Right atrium auricular region (tissue), 2 donors: ENCODE results near the gene PPP3CA. TPM values are rescaled to one million over a fixed set of nuclear protein-coding genes. Genes with fewer than 3 reads are reported as not detected.

Source experiments
- DNase-seq: peaks from one replicate; pipeline ENCODE4 v3.0.0-alpha.2; 2019; ENCODE audit warnings: low spot score
- H3K27ac ChIP-seq, 2 donors: fragments of 200-600 bp; sonication (generic); 1 replicate in 1 of 2; 2 replicates in 1 of 2; pipeline ENCODE4 v1.5.1; 2016 to 2019
- H3K27me3 ChIP-seq, 2 donors: fragments of 200-600 bp; sonication (generic); one replicate each; pipeline versions ENCODE4 v1.5.1 to v1.6.0; 2017 to 2019
- H3K36me3 ChIP-seq: fragments of 200-600 bp; sonication (generic); one replicate; pipeline ENCODE4 v1.5.1; 2016
- H3K4me1 ChIP-seq, 2 donors: fragments of 200-600 bp; sonication (generic); one replicate each; pipeline versions ENCODE4 v1.5.1 to v1.6.0; 2017 to 2019
- H3K4me3 ChIP-seq, 2 donors: fragments of 200-600 bp; sonication (generic); 1 replicate in 1 of 2; 2 replicates in 1 of 2; pipeline ENCODE4 v1.5.1; 2017 to 2019; ENCODE audit warnings: mild to moderate bottlenecking in 1 of 2, moderate library complexity in 1 of 2
- H3K9me3 ChIP-seq, 2 donors: fragments of 200-600 bp; sonication (generic); one replicate each; pipeline ENCODE4 v1.5.1; 2019
- microRNA counts, 2 donors: library from miRNA; unstranded; fragments of <30 nt; microRNA quantifications; one replicate each; lab custom pipeline; 2016 to 2017
- microRNA-seq, 2 donors: library from miRNA; unstranded; fragments of <30 nt; microRNA quantifications; one replicate each; pipeline ENCODE4, GENCODE V29; 2016 to 2017; ENCODE audit warnings: borderline number of aligned reads in 2 of 2, borderline replicate concordance in 1 of 2
- total RNA-seq, 2 donors: library from RNA; depleted of rRNA; stranded (reverse); fragments of >200 nt; gene quantifications; one replicate each; pipeline ENCODE4 v1.1.0, GENCODE V29; 2016
- TF ChIP-seq, protein P1 (sequence below), 2 donors: fragments of 200-600 bp; sonication (generic); IDR thresholded peaks; one replicate each; pipeline ENCODE4 v1.5.1; 2019; ENCODE audit warnings: antibody characterized with exemption in 2 of 2

Gene PPP3CA
- total RNA-seq, 2 donors from 2014 or later: 11.2 to 15.7 TPM

DNA sequence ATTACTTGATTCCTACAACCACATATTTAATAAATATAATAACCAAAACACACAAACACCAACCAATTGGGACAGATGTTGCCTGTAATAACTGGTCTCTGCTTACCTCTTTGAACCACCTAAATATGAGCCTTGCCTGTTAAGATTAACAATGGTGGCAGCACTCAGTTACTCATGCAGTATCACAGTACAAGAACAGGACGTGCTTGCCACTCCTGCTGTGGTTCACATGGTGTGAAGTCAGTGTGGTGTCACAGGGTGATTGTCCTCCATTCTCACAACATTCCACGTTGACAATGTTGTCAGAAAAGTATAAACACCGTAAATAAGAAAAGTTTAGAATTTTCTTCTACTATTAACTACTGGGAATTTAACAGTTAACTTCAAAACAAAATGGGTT lies 365.0 kb downstream of the PPP3CA start:
- Histone ChIP-seq H3K36me3 (no peaks in the 10 kb centered on the region), H3K4me3 (no peak overlapping the region), H3K27me3 (no peaks in the 10 kb centered on the region), H3K9me3 (no peaks in the 10 kb centered on the region), H3K4me1 (no peaks in the 10 kb centered on the region), H3K27ac (no peak overlapping the region)
- no peak for DNase-seq
- TF ChIP-seq, protein P1, sequence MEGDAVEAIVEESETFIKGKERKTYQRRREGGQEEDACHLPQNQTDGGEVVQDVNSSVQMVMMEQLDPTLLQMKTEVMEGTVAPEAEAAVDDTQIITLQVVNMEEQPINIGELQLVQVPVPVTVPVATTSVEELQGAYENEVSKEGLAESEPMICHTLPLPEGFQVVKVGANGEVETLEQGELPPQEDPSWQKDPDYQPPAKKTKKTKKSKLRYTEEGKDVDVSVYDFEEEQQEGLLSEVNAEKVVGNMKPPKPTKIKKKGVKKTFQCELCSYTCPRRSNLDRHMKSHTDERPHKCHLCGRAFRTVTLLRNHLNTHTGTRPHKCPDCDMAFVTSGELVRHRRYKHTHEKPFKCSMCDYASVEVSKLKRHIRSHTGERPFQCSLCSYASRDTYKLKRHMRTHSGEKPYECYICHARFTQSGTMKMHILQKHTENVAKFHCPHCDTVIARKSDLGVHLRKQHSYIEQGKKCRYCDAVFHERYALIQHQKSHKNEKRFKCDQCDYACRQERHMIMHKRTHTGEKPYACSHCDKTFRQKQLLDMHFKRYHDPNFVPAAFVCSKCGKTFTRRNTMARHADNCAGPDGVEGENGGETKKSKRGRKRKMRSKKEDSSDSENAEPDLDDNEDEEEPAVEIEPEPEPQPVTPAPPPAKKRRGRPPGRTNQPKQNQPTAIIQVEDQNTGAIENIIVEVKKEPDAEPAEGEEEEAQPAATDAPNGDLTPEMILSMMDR (IDR thresholded peaks at IDR 0.05): no peak

DNA sequence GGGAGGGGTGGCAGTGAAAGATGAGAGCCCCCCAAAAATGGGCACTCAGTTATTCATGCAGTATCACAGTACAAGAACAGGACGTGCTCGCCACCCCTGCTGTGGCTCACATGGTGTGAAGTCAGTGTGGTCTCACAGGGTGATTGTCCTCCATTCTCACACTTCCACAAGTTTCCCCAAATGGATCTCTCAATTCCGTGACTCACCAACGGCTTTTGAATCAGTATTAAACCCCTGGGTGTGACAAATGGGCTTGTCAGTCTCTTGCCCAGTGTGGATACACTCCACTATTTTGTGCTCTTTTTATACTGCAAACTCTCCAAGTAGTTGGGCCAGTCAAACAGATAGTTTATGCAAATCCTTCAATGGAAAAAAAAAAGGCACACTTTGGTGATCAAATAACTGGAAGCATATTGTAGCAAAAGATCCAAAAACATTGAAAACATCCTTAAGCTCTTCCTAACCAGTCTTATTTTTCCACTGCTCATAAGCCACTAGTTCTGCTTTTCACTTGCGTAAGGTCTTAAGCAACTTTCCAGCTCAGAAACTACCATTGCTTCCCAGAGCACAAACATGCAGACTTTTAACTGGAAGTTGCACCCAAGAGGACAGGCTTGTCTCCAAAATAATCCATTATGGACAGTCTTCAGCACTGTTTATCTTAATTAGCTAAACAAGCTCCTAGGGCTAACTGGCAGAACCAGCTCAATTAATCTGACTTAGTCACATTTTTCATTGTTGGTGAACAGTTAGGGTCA lies 365.7 kb downstream of the PPP3CA start:
- H3K4me3 ChIP-seq: no peak overlapping the region
- H3K36me3 ChIP-seq: no peaks in the 10 kb centered on the region
- H3K27ac ChIP-seq: peak overlapping the region in 1 of 2 donors; percentile 31
- H3K27me3 ChIP-seq: no peaks in the 10 kb centered on the region
- H3K9me3 ChIP-seq: no peaks in the 10 kb centered on the region
- no peak for DNase-seq
- no peaks in the 10 kb centered on the region for H3K4me1 ChIP-seq
- TF ChIP-seq, protein P1 (IDR thresholded peaks at IDR 0.05): no peak

DNA sequence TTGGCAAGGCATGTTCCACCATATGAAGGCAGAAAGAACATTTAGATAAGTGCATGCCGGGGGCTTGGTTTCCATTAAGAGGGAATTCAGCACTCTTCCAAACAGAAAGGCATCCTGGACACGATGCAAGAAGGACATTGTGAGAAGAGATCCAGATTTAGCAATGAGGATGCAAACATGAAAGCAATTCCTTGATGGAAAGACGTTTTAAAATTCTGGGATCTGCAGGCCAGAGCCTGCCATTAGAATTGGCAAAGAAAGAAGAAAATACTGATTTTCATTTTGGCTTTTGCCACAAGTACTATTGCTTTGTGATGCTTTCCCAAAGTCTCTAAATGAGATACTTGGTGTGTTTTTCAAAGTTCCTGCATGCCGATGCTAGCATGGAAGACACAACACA lies 367.6 kb downstream of the PPP3CA start:
- H3K4me1 ChIP-seq: no peaks in the 10 kb centered on the region
- TF ChIP-seq, protein P1 (IDR thresholded peaks at IDR 0.05): no peak

DNA sequence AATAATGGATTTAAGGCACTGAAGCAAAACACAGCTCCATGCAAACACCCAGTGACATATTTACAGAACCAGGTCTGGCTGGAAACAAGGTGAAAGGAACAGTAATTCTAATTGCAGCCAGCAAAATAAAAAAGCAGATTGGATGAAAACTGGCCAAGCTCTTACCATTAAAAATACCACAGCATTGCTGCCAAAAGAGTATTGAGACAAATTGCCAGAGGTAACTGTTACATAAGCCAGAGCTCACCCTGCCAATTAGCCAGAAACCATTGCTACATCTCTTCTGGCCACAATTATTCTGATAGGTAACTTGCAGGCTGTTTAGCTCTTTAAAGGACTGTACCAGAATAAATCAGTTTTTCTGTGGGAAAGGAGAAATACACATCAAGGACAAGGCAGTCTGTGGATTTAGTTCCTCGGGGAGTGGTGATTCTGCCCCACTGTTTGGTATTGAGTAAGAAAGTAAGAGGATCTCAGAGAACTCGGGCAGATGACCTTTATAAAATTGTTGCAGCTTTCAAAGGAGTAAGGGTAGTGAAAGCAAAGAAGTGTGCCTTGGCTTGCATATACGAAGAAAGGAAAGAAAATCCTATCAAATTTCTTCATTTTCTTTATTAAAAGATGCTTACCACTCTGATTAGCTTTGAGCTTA lies 369.5 kb downstream of the PPP3CA start:
- TF ChIP-seq, protein P1 (IDR thresholded peaks at IDR 0.05): no peak
- Histone ChIP-seq H3K4me1 (no peaks in the 10 kb centered on the region), H3K27ac (no peak overlapping the region), H3K27me3 (no peaks in the 10 kb centered on the region), H3K4me3 (no peak overlapping the region), H3K9me3 (no peaks in the 10 kb centered on the region), H3K36me3 (no peaks in the 10 kb centered on the region)
- DNase-seq: no peak

More for the DNA sequence above, 367.6 kb downstream of the PPP3CA start:
- Histone ChIP-seq H3K36me3 (no peaks in the 10 kb centered on the region), H3K9me3 (no peaks in the 10 kb centered on the region), H3K27ac (no peak overlapping the region), H3K4me3 (no peak overlapping the region), H3K27me3 (no peaks in the 10 kb centered on the region)
- DNase-seq: no peak

DNA sequence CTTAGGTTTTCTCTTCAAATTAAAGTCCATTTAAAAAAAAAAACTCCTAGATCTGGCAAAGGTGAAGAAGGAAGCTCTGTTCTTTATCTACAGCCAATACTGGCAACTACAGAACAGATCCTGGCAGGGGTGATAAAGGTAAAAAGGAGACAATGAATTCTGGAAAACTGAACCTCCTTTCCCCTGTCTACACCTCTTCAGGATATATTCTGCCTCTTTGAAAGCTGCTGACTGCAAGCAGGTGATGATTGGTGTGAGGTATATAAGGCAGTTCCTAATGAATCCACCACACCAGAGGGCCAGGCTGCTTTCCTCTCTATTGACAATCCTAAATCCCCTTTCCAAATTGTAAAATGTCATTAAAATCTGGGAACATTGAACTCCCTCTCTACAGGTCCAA lies 370.1 kb downstream of the PPP3CA start:
- Histone ChIP-seq H3K9me3 (no peaks in the 10 kb centered on the region), H3K4me1 (no peaks in the 10 kb centered on the region), H3K27me3 (no peaks in the 10 kb centered on the region), H3K4me3 (no peak overlapping the region), H3K36me3 (no peaks in the 10 kb centered on the region), H3K27ac (no peak overlapping the region)
- TF ChIP-seq, protein P1 (IDR thresholded peaks at IDR 0.05): no peak
- DNase-seq: no peak

MicroRNAs encoded within 50 kb of the gene (microRNA counts, 767-probe panel; counts per million panel counts)
- microRNA hsa-miR-1255a (lab: Ali Mortazavi, UCI): 0 to 31.0 counts per million in 2 donors

Small RNAs within 50 kb of the gene (microRNA-seq; reads per million reads assigned to microRNA genes)
- 1.4 to 6.4 reads per million in 2 donors for gene MIR1255A
- 0 reads per million in 2 donors for gene MIR8066
